GM23248 (cell line): ENCODE data around the gene STK32A.

Experiments used
- EZH2 ChIP-seq: fragments of 200-600 bp; sonication (generic); IDR thresholded peaks from 2 replicates; pipeline ENCODE4 v1.6.1; 2018; ENCODE audit warnings: antibody characterized with exemption, mild to moderate bottlenecking; ENCODE audit not compliant: insufficient read depth, poor library complexity, severe bottlenecking
- EZH2phosphoT487 ChIP-seq: fragments of 200-600 bp; sonication (generic); IDR thresholded peaks from 2 replicates; pipeline ENCODE4 v1.6.1; 2018; ENCODE audit warnings: antibody characterized with exemption, moderate library complexity, mild to moderate bottlenecking, low read depth; ENCODE audit not compliant: insufficient read depth

DNA sequence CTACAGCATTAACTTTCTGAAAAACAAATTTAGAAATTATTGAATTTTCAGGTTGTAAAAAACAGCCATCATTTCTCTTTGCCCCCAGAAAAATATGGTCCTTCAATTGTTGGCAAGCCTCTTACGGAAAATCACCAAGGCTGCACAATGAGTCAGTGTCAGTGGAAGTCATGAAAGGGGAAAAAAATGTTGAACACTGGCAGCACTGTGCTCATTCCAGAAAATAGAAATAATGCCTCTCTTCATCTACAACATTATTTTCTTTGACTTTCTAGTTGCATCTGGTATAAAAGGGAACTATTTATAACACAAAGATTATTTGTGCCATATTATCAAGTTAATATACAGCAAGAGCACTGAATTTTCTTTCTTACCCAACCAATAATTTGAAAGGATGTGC, 26.7 kb upstream of the STK32A start:
- TF ChIP-seq EZH2 (no peak), EZH2phosphoT487 (no peak)
